Lower lobe of right lung (tissue), 2 donors: Measurements from ENCODE around the gene ANKEF1. TPM values are rescaled to one million over a fixed set of nuclear protein-coding genes. Genes with fewer than 3 reads are reported as not detected.

ENCODE experiments used
- ATAC-seq, 2 donors: fragments of 200-7000 bp; cut with Tn5 transposase; one replicate each; pipeline ENCODE4 v1.9.1; 2020 to 2022; ENCODE audit warnings: mild to moderate bottlenecking in 2 of 2, moderate library complexity in 2 of 2
- DNase-seq: peaks from one replicate; pipeline ENCODE4 v3.0.0-alpha.2; 2020
- H3K27ac ChIP-seq: fragments of 200-600 bp; one replicate; pipeline ENCODE4 v1.8.0; 2022
- H3K27me3 ChIP-seq: fragments of 200-600 bp; one replicate; pipeline ENCODE4 v1.8.0; 2022; ENCODE audit warnings: low read depth
- H3K36me3 ChIP-seq: fragments of 200-600 bp; one replicate; pipeline ENCODE4 v1.8.0; 2022; ENCODE audit warnings: mild to moderate bottlenecking
- H3K4me1 ChIP-seq: fragments of 200-600 bp; one replicate; pipeline ENCODE4 v1.8.0; 2022
- H3K4me3 ChIP-seq: fragments of 200-600 bp; one replicate; pipeline ENCODE4 v1.8.0; 2022; ENCODE audit warnings: mild to moderate bottlenecking
- H3K9me3 ChIP-seq: fragments of 200-600 bp; one replicate; pipeline ENCODE4 v1.8.0; 2022
- CTCF ChIP-seq: fragments of 200-600 bp; IDR thresholded peaks from one replicate; pipeline ENCODE4 v1.8.0; 2022; ENCODE audit warnings: antibody characterized with exemption, mild to moderate bottlenecking
- intact Hi-C: fragments of 100-400 bp; cut with DNase I; formaldehyde crosslinking; loops from one replicate; pipeline ENCODE4 v1.11.0; 2022
- total RNA-seq: library from RNA; stranded (reverse); fragmentation: NEBNext Ultra II Directional; extraction: Animal tissue kit (Norgen Biotek cat#: 25700); gene quantifications from one replicate; pipeline ENCODE4 v1.2.1, GENCODE V29; 2021
- donor health status: DM: no; HTN: yes; CAD: no; lungs with severe emphysema.

The ANKEF1 gene
- total RNA-seq, 1 donor from 2014 or later = 3.8 TPM

GRCh38 chr20:10089871-10090587 is 55.2 kb downstream of the ANKEF1 start:
- no peak for TF ChIP-seq CTCF
- Histone ChIP-seq H3K27me3 (no peaks in the 10 kb centered on the region), H3K4me3 (no peak overlapping the region), H3K36me3 (no peaks in the 10 kb centered on the region), H3K27ac (no peak overlapping the region), H3K4me1 (no peaks in the 10 kb centered on the region), H3K9me3 (no peaks in the 10 kb centered on the region)
- no peak for ATAC-seq
- DNase-seq = no peak
- intact Hi-C loops = no loop called here

GRCh38 chr20:10090588-10091166 is 55.9 kb downstream of the ANKEF1 start:
- Histone ChIP-seq H3K4me3 (no peak overlapping the region), H3K27ac (no peak overlapping the region), H3K4me1 (no peaks in the 10 kb centered on the region), H3K9me3 (no peaks in the 10 kb centered on the region), H3K27me3 (no peaks in the 10 kb centered on the region), H3K36me3 (no peaks in the 10 kb centered on the region)
- peak; percentile 80 for TF ChIP-seq CTCF
- ATAC-seq (peak; percentile 81 to 94), DNase-seq (peak; percentile 52)
- intact Hi-C loops = no loop called here

- Histone ChIP-seq H3K4me3 (no peak overlapping the region), H3K36me3 (no peaks in the 10 kb centered on the region), H3K9me3 (no peaks in the 10 kb centered on the region), H3K4me1 (no peaks in the 10 kb centered on the region), H3K27me3 (no peaks in the 10 kb centered on the region), H3K27ac (no peak overlapping the region)
- DNase-seq (no peak), ATAC-seq (no peak)
- intact Hi-C loops = no loop called here
- no peak for TF ChIP-seq CTCF
These were observed 58.4 kb downstream of the ANKEF1 start for GRCh38 chr20:10093087-10093591.

- ATAC-seq = no peak
- Histone ChIP-seq H3K27ac (no peak overlapping the region), H3K4me1 (no peaks in the 10 kb centered on the region), H3K27me3 (no peaks in the 10 kb centered on the region), H3K4me3 (no peak overlapping the region), H3K9me3 (no peaks in the 10 kb centered on the region), H3K36me3 (no peaks in the 10 kb centered on the region)
- no peak for TF ChIP-seq CTCF
- intact Hi-C loops = no loop called here
- no peak for DNase-seq
These were observed 59.9 kb downstream of the ANKEF1 start for GRCh38 chr20:10094566-10095173.

GRCh38 chr20:10096790-10097189 is 62.0 kb downstream of the ANKEF1 start:
- Histone ChIP-seq H3K36me3 (no peaks in the 10 kb centered on the region), H3K4me3 (no peak overlapping the region), H3K4me1 (no peaks in the 10 kb centered on the region), H3K9me3 (no peaks in the 10 kb centered on the region), H3K27me3 (no peaks in the 10 kb centered on the region), H3K27ac (no peak overlapping the region)
- no peak for TF ChIP-seq CTCF
- DNase-seq = no peak
- no peak for ATAC-seq
- intact Hi-C loops = no loop called here
